Breast epithelium (tissue), 4 donors: ENCODE data around the gene CSAG2. TPM values are rescaled to one million over a fixed set of nuclear protein-coding genes. Genes with fewer than 3 reads are reported as not detected.
A peak's percentile ranks its signal among the peaks of the same experiment; 100 is the strongest.
"Not testable (repeated sequence)": the region's sequence is repeated elsewhere in the genome, so short reads cannot be mapped to it uniquely, and the experiment has no call there.

Source experiments
- DNase-seq, 2 donors: peaks; one replicate each; pipeline ENCODE4 v3.0.0-alpha.2; 2019; ENCODE audit warnings: low spot score in 2 of 2
- H3K27ac ChIP-seq, 2 donors: fragments of 200-600 bp; sonication (generic) in 1 of 2; one replicate each; pipeline ENCODE4 v1.5.1; 2016 to 2019; ENCODE audit warnings: mild to moderate bottlenecking in 1 of 2
- H3K27me3 ChIP-seq, 2 donors: fragments of 200-600 bp; sonication (generic) in 1 of 2; one replicate each; pipeline versions ENCODE4 v1.5.1 to v1.6.0; 2017 to 2019; ENCODE audit warnings: control low read depth in 1 of 2, mild to moderate bottlenecking in 1 of 2
- H3K36me3 ChIP-seq: fragments of 200-600 bp; one replicate; pipeline ENCODE4 v1.5.1; 2019
- H3K4me1 ChIP-seq, 2 donors: fragments of 200-600 bp; sonication (generic); one replicate each; pipeline ENCODE4 v1.5.1; 2016 to 2019; ENCODE audit warnings: control low read depth in 1 of 2
- H3K4me3 ChIP-seq, 3 donors: fragments of 200-600 bp; sonication (generic); 1 replicate in 2 of 3; 2 replicates in 1 of 3; pipeline ENCODE4 v1.5.1; 2016 to 2019; ENCODE audit warnings: mild to moderate bottlenecking in 3 of 3, moderate library complexity in 2 of 3
- H3K9me3 ChIP-seq, 2 donors: fragments of 200-600 bp; sonication (generic) in 1 of 2; one replicate each; pipeline ENCODE4 v1.5.1; 2016 to 2019; ENCODE audit warnings: control low read depth in 1 of 2
- POLR2A ChIP-seq: fragments of 450-650 bp; IDR thresholded peaks from one replicate; pipeline ENCODE4 v1.6.1; 2016; ENCODE audit warnings: antibody characterized with exemption, mild to moderate bottlenecking, moderate library complexity
- POLR2AphosphoS5 ChIP-seq, 3 donors: sonication (generic); formaldehyde crosslinking; IDR thresholded peaks; one replicate each; pipeline ENCODE4 v1.6.1; 2017; ENCODE audit warnings: antibody characterized with exemption in 3 of 3
- intact Hi-C: fragments of 100-400 bp; cut with DNase I; formaldehyde crosslinking; loops from one replicate; pipeline ENCODE4 v1.15.1; 2023; ENCODE audit warnings: low total_unique reads
- total RNA-seq, 3 donors: library from RNA; depleted of rRNA; stranded (reverse); fragments of >200 nt; gene quantifications; one replicate each; pipeline ENCODE4 v1.1.0, GENCODE V29; 2016
- TF ChIP-seq, protein P1 (sequence below), 3 donors: fragments of 450-650 bp; IDR thresholded peaks; one replicate each; pipeline ENCODE4 v1.5.1; 2016 to 2017; ENCODE audit warnings: antibody characterized with exemption in 3 of 3, mild to moderate bottlenecking in 3 of 3, moderate library complexity in 3 of 3

The CSAG2 gene
- total RNA-seq, 3 donors from 2014 or later, result not detected

DNA sequence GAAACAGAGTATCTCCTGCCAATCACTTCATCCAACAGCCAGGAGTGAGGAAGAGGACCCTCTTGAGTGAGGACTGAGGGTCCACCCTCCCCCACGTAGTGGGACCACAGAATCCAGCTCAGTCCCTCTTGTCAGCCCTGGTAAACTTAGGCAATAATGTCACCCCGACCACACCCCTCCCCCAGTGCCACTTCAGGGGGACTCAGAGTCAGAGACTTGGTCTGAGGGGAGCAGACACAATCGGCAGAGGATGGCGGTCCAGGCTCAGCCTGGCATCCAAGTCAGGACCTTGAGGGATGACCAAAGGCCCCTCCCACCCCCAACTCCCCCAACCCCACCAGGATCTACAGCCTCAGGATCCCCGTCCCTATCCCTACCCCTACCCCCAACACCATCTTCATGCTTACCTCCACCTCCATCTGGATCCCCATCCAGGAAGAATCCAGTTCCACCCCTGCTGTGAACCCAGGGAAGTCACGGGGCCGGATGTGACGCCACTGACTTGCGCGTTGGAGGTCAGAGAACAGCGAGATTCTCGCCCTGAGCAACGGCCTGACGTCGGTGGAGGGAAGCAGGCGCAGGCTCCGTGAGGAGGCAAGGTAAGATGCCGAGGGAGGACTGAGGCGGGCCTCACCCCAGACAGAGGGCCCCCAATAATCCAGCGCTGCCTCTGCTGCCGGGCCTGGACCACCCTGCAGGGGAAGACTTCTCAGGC lies 24.3 kb upstream of the CSAG2 start, which contains the start of the genes CSAG1 and MAGEA12:
Gene CSAG1, minus strand, starts transcription at position 461 of the 715 bp plus-strand sequence. CDS start 1,261 bp downstream, outside the sequence.
Gene MAGEA12, plus strand, starts transcription at position 497 of the 715 bp plus-strand sequence. CDS start 2,405 bp downstream, outside the sequence.
- DNase-seq, result no peak

DNA sequence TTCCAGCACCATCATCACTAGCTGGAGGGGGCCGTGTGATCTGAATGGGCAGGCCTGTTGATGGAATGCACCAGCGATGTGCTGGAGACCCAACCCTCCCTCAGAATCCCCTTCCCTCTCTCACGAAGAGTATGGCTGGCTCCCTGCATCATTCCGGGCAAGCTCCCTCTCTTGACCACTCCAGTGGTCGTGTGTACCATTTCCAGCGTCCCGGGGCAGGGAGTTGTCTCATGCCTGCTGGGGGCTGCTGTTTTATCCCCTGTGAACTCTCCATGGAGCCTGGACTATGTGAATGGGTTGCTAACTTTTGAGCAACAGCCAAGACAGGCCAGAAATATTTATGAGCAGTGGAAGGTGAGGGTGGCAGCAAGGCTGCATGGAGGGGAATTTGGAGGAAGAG lies 16.3 kb upstream of the CSAG2 start:
- Histone ChIP-seq H3K9me3 (no peaks in the 10 kb centered on the region), H3K36me3 (no peaks in the 10 kb centered on the region), H3K4me1 (no peaks in the 10 kb centered on the region), H3K4me3 (no peak overlapping the region), H3K27ac (no peak overlapping the region), H3K27me3 (no peaks in the 10 kb centered on the region)
- intact Hi-C loops, result no loop called here
- no peak for DNase-seq
- TF ChIP-seq, protein P1, sequence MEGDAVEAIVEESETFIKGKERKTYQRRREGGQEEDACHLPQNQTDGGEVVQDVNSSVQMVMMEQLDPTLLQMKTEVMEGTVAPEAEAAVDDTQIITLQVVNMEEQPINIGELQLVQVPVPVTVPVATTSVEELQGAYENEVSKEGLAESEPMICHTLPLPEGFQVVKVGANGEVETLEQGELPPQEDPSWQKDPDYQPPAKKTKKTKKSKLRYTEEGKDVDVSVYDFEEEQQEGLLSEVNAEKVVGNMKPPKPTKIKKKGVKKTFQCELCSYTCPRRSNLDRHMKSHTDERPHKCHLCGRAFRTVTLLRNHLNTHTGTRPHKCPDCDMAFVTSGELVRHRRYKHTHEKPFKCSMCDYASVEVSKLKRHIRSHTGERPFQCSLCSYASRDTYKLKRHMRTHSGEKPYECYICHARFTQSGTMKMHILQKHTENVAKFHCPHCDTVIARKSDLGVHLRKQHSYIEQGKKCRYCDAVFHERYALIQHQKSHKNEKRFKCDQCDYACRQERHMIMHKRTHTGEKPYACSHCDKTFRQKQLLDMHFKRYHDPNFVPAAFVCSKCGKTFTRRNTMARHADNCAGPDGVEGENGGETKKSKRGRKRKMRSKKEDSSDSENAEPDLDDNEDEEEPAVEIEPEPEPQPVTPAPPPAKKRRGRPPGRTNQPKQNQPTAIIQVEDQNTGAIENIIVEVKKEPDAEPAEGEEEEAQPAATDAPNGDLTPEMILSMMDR (IDR thresholded peaks at IDR 0.05), result no peak
- TF ChIP-seq POLR2AphosphoS5 (IDR thresholded peaks at IDR 0.05) (no peak), POLR2A (no peak)

More for the DNA sequence above, 24.3 kb upstream of the CSAG2 start, which contains the start of the genes CSAG1 and MAGEA12:
- TF ChIP-seq, protein P1 (IDR thresholded peaks at IDR 0.05), result no peak
- TF ChIP-seq POLR2A, result no peak
- TF ChIP-seq POLR2AphosphoS5 (IDR thresholded peaks at IDR 0.05), result no peak
- no peaks in the 10 kb centered on the region for H3K4me1 ChIP-seq
- H3K4me3 ChIP-seq, result no peak within 1 kb of the TSS
- peaks cover 0 to 9% of the 10 kb centered on the region in 2 donors for H3K27me3 ChIP-seq
- intact Hi-C loops, result no loop called here
- no peak within 1 kb of the TSS for H3K27ac ChIP-seq
- no peaks in the 10 kb centered on the region for H3K36me3 ChIP-seq
- H3K9me3 ChIP-seq, result no peaks in the 10 kb centered on the region

DNA sequence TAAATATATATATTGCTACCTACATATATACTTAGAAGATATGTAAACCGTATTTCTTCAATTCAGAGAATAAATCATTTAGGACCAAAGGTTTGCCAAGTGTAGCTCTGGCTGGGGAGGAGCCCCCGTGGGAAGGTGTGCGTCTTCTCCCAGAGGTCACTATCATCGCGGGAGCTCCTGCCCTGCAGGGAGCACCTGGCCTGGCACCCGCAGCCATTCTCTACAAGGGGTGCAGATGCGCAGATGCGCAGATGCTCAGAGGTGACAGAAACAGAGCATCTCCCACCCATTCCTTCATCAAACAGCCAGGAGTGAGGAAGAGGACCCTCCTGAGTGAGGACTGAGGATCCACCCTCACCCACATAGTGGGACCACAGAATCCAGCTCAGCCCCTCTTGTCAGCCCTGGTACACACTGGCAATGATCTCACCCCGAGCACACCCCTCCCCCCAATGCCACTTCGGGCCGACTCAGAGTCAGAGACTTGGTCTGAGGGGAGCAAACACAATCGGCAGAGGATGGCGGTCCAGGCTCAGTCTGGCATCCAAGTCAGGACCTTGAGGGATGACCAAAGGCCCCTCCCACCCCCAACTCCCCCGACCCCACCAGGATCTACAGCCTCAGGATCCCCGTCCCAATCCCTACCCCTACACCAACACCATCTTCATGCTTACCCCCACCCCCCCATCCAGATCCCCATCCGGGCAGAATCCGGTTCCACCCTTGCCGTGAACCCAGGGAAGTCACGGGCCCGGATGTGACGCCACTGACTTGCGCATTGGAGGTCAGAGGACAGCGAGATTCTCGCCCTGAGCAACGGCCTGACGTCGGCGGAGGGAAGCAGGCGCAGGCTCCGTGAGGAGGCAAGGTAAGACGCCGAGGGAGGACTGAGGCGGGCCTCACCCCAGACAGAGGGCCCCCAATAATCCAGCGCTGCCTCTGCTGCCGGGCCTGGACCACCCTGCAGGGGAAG lies 5.0 kb upstream of the CSAG2 start, which contains the start of gene MAGEA2B:
Gene MAGEA2B, plus strand, starts transcription at position 814 of the 973 bp plus-strand sequence. CDS start 2,479 bp downstream, outside the sequence.
- H3K36me3 ChIP-seq, intact Hi-C loops, DNase-seq, H3K9me3 ChIP-seq, H3K27ac ChIP-seq, H3K4me3 ChIP-seq, H3K4me1 ChIP-seq, H3K27me3 ChIP-seq: not testable (repeated sequence)

DNA sequence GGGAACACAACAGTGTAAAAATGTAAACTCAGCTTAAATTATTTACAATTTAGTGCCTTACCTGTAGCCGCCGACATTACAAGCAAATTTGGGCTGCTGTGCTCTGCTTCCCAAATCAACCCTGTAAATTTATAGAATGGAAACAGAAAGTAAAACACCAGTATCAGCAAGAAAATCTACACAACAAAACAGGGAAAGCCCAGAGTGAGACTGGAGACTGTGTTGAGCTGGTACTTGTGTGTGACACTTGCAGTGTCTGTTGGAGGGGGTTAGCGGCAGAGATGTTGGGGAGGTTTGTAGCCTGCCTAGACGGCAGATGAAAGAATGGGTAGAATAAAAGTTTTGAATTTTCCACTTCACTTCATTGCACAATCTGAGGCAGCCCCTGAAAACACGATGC lies 4.1 kb upstream of the CSAG2 start:
- H3K4me1 ChIP-seq, intact Hi-C loops, DNase-seq, H3K27ac ChIP-seq, H3K4me3 ChIP-seq, H3K27me3 ChIP-seq, H3K9me3 ChIP-seq, H3K36me3 ChIP-seq: not testable (repeated sequence)

DNA sequence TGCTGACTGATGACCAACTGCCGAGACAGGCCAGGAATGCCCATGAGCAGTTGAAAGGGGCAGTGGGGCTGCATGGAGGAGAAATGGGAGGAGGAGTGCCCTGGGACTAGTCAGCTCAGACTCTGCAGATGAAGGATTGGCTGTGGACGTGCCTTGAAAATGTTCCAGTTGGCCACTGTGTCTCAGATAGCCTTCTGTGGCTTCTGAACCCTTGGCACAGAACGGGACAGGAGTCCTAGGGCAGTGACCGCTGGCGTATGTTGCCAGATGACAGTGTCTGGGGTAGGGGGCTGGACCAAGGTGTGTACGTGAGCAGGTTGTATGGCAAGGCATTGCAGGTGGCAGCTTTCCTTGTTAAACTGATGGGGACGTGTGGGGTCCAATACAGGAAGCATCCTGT lies 2.6 kb downstream of the CSAG2 start:
- H3K27ac ChIP-seq, H3K4me3 ChIP-seq, H3K4me1 ChIP-seq, H3K9me3 ChIP-seq, DNase-seq, H3K27me3 ChIP-seq, intact Hi-C loops, H3K36me3 ChIP-seq: not testable (repeated sequence)

DNA sequence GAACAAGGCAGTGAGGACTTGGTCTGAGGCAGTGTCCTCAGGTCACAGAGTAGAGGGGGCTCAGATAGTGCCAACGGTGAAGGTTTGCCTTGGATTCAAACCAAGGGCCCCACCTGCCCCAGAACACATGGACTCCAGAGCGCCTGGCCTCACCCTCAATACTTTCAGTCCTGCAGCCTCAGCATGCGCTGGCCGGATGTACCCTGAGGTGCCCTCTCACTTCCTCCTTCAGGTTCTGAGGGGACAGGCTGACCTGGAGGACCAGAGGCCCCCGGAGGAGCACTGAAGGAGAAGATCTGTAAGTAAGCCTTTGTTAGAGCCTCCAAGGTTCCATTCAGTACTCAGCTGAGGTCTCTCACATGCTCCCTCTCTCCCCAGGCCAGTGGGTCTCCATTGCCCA lies 8.7 kb downstream of the CSAG2 start:
- H3K27ac ChIP-seq, H3K36me3 ChIP-seq, H3K4me1 ChIP-seq, intact Hi-C loops, H3K27me3 ChIP-seq, H3K4me3 ChIP-seq, H3K9me3 ChIP-seq: not testable (repeated sequence)
- DNase-seq, result peak in 1 of 2 donors; percentile 22

DNA sequence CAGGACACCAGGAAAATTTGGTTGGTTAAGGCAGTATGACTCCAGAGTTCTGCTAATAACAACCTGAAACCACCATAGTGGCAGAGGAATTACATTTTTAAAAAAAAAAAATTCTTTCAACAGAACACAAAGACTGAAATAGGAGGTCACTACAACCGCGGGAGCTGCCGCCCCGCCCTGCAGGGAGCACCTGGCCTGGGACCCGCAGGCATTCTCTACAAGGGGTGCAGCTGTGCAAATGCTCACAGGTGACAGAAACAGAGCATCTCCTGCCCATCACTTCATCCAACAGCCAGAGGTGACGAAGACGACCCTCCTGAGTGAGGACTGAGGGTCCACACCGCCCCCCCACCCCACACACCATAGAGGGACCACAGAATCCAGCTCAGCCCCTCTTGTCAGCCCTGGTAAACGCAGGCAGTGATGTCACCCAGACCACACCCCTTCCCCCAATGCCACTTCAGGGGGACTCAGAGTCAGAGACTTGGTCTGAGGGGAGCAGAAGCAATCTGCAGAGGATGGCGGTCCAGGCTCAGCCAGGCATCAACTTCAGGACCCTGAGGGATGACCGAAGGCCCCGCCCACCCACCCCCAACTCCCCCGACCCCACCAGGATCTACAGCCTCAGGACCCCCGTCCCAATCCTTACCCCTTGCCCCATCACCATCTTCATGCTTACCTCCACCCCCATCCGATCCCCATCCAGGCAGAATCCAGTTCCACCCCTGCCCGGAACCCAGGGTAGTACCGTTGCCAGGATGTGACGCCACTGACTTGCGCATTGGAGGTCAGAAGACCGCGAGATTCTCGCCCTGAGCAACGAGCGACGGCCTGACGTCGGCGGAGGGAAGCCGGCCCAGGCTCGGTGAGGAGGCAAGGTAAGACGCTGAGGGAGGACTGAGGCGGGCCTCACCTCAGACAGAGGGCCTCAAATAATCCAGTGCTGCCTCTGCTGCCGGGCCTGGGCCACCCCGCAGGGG lies 10.8 kb downstream of the CSAG2 start, which contains the start of gene MAGEA3:
Gene MAGEA3, plus strand, starts transcription at position 843 of the 980 bp plus-strand sequence. CDS start 2,039 bp downstream, outside the sequence.
- H3K4me3 ChIP-seq, H3K4me1 ChIP-seq, H3K36me3 ChIP-seq, intact Hi-C loops, DNase-seq, H3K9me3 ChIP-seq, H3K27me3 ChIP-seq, H3K27ac ChIP-seq: not testable (repeated sequence)

DNA sequence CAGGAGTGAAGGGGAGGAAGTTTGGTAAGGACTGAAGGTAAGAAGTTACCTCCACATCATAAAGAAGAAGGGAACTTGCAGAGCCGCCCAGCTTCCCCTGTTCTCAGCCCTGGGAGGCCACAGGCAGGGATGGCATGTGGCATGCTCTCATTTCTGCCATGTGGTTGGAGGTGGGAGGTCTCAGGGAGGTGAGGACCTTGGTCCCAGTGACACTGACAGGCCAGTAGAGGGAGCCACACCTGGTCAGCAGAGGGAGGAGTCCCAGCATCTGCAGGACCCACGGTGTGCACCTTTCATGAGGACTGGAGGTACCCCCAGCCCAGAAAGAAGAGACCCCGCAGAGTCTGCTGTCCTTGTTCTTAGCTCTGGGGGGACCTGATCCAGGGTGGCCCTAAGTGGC lies 28.1 kb downstream of the CSAG2 start:
- H3K36me3 ChIP-seq, intact Hi-C loops, H3K27ac ChIP-seq, H3K4me1 ChIP-seq, H3K27me3 ChIP-seq, H3K9me3 ChIP-seq, DNase-seq, H3K4me3 ChIP-seq: not testable (repeated sequence)

DNA sequence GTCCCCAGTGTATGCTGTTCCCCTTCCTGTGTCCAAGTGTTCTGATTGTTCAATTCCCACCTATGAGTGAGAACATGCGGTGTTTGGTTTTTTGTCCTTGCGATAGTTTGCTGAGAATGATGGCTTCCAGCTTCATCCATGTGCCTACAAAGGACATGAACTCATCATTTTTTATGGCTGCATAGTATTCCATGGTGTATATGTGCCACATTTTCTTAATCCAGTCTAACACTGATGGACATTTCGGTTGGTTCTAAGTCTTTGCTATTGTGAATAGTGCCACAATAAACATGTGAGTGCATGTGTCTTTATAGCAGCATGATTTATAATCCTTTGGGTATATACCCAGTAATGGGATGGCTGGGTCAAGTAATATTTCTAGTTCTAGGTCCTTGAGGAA lies 34.4 kb downstream of the CSAG2 start:
- intact Hi-C loops, DNase-seq, H3K4me1 ChIP-seq, H3K36me3 ChIP-seq, H3K9me3 ChIP-seq, H3K27me3 ChIP-seq, H3K27ac ChIP-seq, H3K4me3 ChIP-seq: not testable (repeated sequence)
